Loucy (cell line): ENCODE measurements around the gene RIN3.
"Not testable (repeated sequence)": the region's sequence is repeated elsewhere in the genome, so short reads cannot be mapped to it uniquely, and the experiment has no call there.

ENCODE experiments used
- H2AFZ ChIP-seq: fragments of 200-600 bp; sonication (generic); 2 replicates; pipeline ENCODE4 v1.6.0; 2016; ENCODE audit warnings: antibody characterized with exemption, mild to moderate bottlenecking, low read length, moderate library complexity
- H3F3A ChIP-seq: fragments of 200-600 bp; 2 replicates; pipeline ENCODE4 v1.6.0; 2016; ENCODE audit warnings: antibody characterized with exemption, low read depth, mild to moderate bottlenecking
- H3K27me3 ChIP-seq: fragments of 200-600 bp; sonication (generic); 2 replicates; pipeline ENCODE4 v1.6.1; 2014; ENCODE audit warnings: low read length, mild to moderate bottlenecking; ENCODE audit not compliant: insufficient read depth, poor library complexity, severe bottlenecking
- H3K36me3 ChIP-seq: fragments of 200-600 bp; sonication (generic); 2 replicates; pipeline ENCODE4 v1.6.1; 2016; ENCODE audit warnings: low read length; ENCODE audit not compliant: insufficient read depth
- H3K4me1 ChIP-seq: fragments of 200-600 bp; sonication (generic); 2 replicates; pipeline ENCODE4 v1.5.1; 2014; ENCODE audit warnings: low read length, mild to moderate bottlenecking; ENCODE audit not compliant: insufficient read depth, poor library complexity, severe bottlenecking
- H3K4me2 ChIP-seq: fragments of 200-600 bp; sonication (generic); 2 replicates; pipeline ENCODE4 v1.6.0; 2014; ENCODE audit warnings: antibody characterized with exemption, low read length, low read depth, mild to moderate bottlenecking; ENCODE audit not compliant: poor library complexity, severe bottlenecking
- H3K4me3 ChIP-seq: fragments of 200-600 bp; sonication (generic); 2 replicates; pipeline ENCODE4 v1.5.1; 2014; ENCODE audit warnings: low read length, mild to moderate bottlenecking, mixed read lengths; ENCODE audit not compliant: poor library complexity, severe bottlenecking
- H3K79me2 ChIP-seq: fragments of 200-600 bp; sonication (generic); 2 replicates; pipeline ENCODE4 v1.6.1; 2014; ENCODE audit warnings: low read length; ENCODE audit not compliant: insufficient read depth
- H3K9ac ChIP-seq: fragments of 200-600 bp; sonication (generic); 2 replicates; pipeline ENCODE4 v1.6.0; 2014; ENCODE audit warnings: mild to moderate bottlenecking, low read depth, low read length, moderate library complexity; ENCODE audit not compliant: poor library complexity, severe bottlenecking
- H3K9me2 ChIP-seq: fragments of 200-600 bp; sonication (generic); replicated peaks from 2 replicates; pipeline ENCODE4 v1.6.1; 2016; ENCODE audit warnings: low read depth, low read length, mixed read lengths
- H3K9me3 ChIP-seq: fragments of 200-600 bp; sonication (generic); 2 replicates; pipeline ENCODE4 v1.6.1; 2014; ENCODE audit warnings: mild to moderate bottlenecking, antibody characterized with exemption, low read length, low read depth; ENCODE audit not compliant: insufficient read depth
- H4K20me1 ChIP-seq: fragments of 200-600 bp; sonication (generic); 2 replicates; pipeline ENCODE4 v1.6.0; 2014; ENCODE audit warnings: antibody characterized with exemption, low read length, mild to moderate bottlenecking; ENCODE audit not compliant: insufficient read depth, poor library complexity, severe bottlenecking
- CTCF ChIP-seq: fragments of 200-600 bp; sonication (generic); conservative IDR thresholded peaks from 2 replicates; pipeline ENCODE4 v1.5.1; 2014; ENCODE audit warnings: mild to moderate bottlenecking, antibody characterized with exemption, low read length
- EZH2phosphoT487 ChIP-seq: fragments of 200-600 bp; IDR thresholded peaks from 2 replicates; pipeline ENCODE4 v1.6.1; 2018; ENCODE audit warnings: antibody characterized with exemption, mild to moderate bottlenecking, moderate library complexity, borderline replicate concordance

RIN3 gene

GRCh38 chr14:92711976-92712653 lies 198.5 kb downstream of the RIN3 start:
- Histone ChIP-seq H3K9me2 (no peaks in the 10 kb centered on the region), H3K4me3 (no peak overlapping the region), H4K20me1 (no peaks in the 10 kb centered on the region), H3K27me3 (no peaks in the 10 kb centered on the region), H3F3A (no peaks in the 10 kb centered on the region), H2AFZ (no peak overlapping the region), H3K9ac (no peak overlapping the region), H3K79me2 (no peaks in the 10 kb centered on the region), H3K4me1 (peaks cover 3% of the 10 kb centered on the region), H3K36me3 (no peaks in the 10 kb centered on the region), H3K4me2 (no peak overlapping the region), H3K9me3 (no peaks in the 10 kb centered on the region)
- TF ChIP-seq EZH2phosphoT487: no peak
- TF ChIP-seq CTCF: no peak

GRCh38 chr14:92712654-92713051 lies 199.1 kb downstream of the RIN3 start:
- Histone ChIP-seq H3K4me3 (no peak overlapping the region), H4K20me1 (no peaks in the 10 kb centered on the region), H3K4me1 (peaks cover 8% of the 10 kb centered on the region), H3K79me2 (no peaks in the 10 kb centered on the region), H3F3A (no peaks in the 10 kb centered on the region), H3K4me2 (no peak overlapping the region), H3K27me3 (no peaks in the 10 kb centered on the region), H3K9me2 (no peaks in the 10 kb centered on the region), H3K36me3 (no peaks in the 10 kb centered on the region), H3K9ac (no peak overlapping the region), H3K9me3 (no peaks in the 10 kb centered on the region), H2AFZ (no peak overlapping the region)
- TF ChIP-seq CTCF (no peak), EZH2phosphoT487 (no peak)

GRCh38 chr14:92714739-92715307 lies 201.2 kb downstream of the RIN3 start:
- H2AFZ ChIP-seq, H4K20me1 ChIP-seq, H3F3A ChIP-seq, H3K79me2 ChIP-seq, H3K9me3 ChIP-seq, H3K9me2 ChIP-seq, H3K9ac ChIP-seq, H3K4me2 ChIP-seq, H3K27me3 ChIP-seq, H3K4me3 ChIP-seq, H3K36me3 ChIP-seq: not testable (repeated sequence)
- H3K4me1 ChIP-seq: peaks cover 17% of the 10 kb centered on the region
- TF ChIP-seq CTCF: peak; percentile 83
